ENCODE measurements around the gene SKI. TPM values are rescaled to one million over a fixed set of nuclear protein-coding genes. Genes with fewer than 3 reads are reported as not detected.

Gene SKI
- total and polyA plus RNA-seq, 2 donors (not counting 1 experiment from before 2014, with no cell fraction given): 14.9 to 74.9 TPM

DNA sequence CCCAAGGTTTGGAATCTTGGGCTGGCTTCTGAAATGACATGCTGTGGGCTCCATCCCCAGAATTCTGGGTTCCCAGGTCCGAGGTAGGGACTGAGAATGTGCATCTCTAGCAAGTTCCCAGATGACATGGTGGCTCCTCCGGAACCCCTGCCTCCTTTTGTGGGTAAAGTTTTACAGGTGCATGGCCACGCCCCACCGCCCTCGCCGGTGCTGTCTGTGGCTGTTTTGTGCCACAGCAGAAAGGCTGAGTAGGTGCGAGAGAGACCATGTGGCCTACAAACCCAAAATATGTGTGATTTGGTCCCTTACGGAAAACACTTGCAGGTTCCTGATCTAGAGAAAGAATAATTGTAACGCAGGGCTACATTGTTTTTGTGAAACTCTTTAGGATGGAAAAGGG is 30.9 kb downstream of the SKI start:
- POLR2A ChIA-PET: interaction anchor here (0.6 to 1.9 kb wide), 4 partner anchors 9 to 64 kb away, joined by 5 to 10 read pairs (median 6); partner anchors contain the start of gene FAAP20
- intact Hi-C loops (cut with micrococcal nuclease): loop anchor here (1.0 to 2.0 kb wide), 2 partner anchors 13 to 32 kb away; no protein-coding TSS in a partner anchor
- Histone ChIP-seq H3K4me3 (ENCODE audit: control extremely low read depth in 1 of 5, extremely low read depth in 1 of 5, insufficient read depth in 1 of 5, low read depth in 2 of 5, low read length in 4 of 5) (no peak overlapping the region), H3K36me3 (replicated peaks in 1 of 2; ENCODE audit: control extremely low read depth in 1 of 2, control insufficient read depth in 1 of 2, extremely low read depth in 1 of 2, insufficient read depth in 2 of 2, low read length in 1 of 2) (no peaks in the 10 kb centered on the region), H3K27ac (ENCODE audit: low read length in 2 of 2) (peak overlapping the region; percentile 28 to 83), H3K79me2 (ENCODE audit: control insufficient read depth, insufficient read depth, low read length) (peaks cover 94% of the 10 kb centered on the region), H3K27me3 (replicated peaks in 1 of 4; ENCODE audit: control extremely low read depth in 1 of 4, control insufficient read depth in 3 of 4, insufficient read depth in 4 of 4, low read length in 3 of 4) (no peaks in the 10 kb centered on the region), H3K4me2 (replicated peaks; ENCODE audit: low read depth, low read length, poor library complexity, severe bottlenecking) (peak overlapping the region; percentile 53), H2AFZ (ENCODE audit: insufficient read depth, low read depth, low read length, poor library complexity, severe bottlenecking) (no peak overlapping the region), H3K9ac (ENCODE audit: low read length) (peak overlapping the region; percentile 20), H4K20me1 (ENCODE audit: control insufficient read depth, insufficient read depth, low read length, poor library complexity, severe bottlenecking) (peaks cover 35% of the 10 kb centered on the region), H3K9me3 (ENCODE audit: control extremely low read depth in 1 of 3, control insufficient read depth in 2 of 3, insufficient read depth in 1 of 3, low read length in 2 of 3) (peaks cover 0 to 28% (median 15%) of the 10 kb centered on the region in 3 donors), H3K4me1 (ENCODE audit: control insufficient read depth in 2 of 2, insufficient read depth in 2 of 2, low read length in 2 of 2) (peaks cover 60 to 74% of the 10 kb centered on the region in 2 donors)
- peak; percentile 85 for DNase-seq
- Mint-ChIP-seq H3K4me3 (peak overlapping the region; percentile 69), H3K9me3 (ENCODE audit: insufficient read depth) (no peaks in the 10 kb centered on the region), H3K4me1 (peaks cover 48% of the 10 kb centered on the region), H3K27me3 (no peaks in the 10 kb centered on the region), H3K27ac (peak overlapping the region; percentile 75)
- WGBS (ENCODE audit: insufficient coverage): 27% methylated on average over 9 of the region's 9 CpGs
- CTCF ChIA-PET: interaction anchor here (1.0 to 1.9 kb wide), 5 partner anchors 28 to 214 kb away, joined by 3 to 8 read pairs (median 4); partner anchors contain the start of gene FAAP20
- TF ChIP-seq, protein P1, sequence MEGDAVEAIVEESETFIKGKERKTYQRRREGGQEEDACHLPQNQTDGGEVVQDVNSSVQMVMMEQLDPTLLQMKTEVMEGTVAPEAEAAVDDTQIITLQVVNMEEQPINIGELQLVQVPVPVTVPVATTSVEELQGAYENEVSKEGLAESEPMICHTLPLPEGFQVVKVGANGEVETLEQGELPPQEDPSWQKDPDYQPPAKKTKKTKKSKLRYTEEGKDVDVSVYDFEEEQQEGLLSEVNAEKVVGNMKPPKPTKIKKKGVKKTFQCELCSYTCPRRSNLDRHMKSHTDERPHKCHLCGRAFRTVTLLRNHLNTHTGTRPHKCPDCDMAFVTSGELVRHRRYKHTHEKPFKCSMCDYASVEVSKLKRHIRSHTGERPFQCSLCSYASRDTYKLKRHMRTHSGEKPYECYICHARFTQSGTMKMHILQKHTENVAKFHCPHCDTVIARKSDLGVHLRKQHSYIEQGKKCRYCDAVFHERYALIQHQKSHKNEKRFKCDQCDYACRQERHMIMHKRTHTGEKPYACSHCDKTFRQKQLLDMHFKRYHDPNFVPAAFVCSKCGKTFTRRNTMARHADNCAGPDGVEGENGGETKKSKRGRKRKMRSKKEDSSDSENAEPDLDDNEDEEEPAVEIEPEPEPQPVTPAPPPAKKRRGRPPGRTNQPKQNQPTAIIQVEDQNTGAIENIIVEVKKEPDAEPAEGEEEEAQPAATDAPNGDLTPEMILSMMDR (IDR thresholded peaks at IDR 0.05): no peak
- TF ChIP-seq EZH2 (IDR thresholded peaks at IDR 0.05; ENCODE audit: borderline replicate concordance, insufficient read depth, low read depth, low read length, poor library complexity, severe bottlenecking): no peak
- ATAC-seq (ENCODE audit: low read depth): peak; percentile 57

- Histone ChIP-seq H3K27ac (ENCODE audit: low read length in 2 of 2) (peak overlapping the region in 1 of 2 donors; percentile 83), H3K4me2 (replicated peaks; ENCODE audit: low read depth, low read length, poor library complexity, severe bottlenecking) (peak overlapping the region; percentile 53), H4K20me1 (ENCODE audit: control insufficient read depth, insufficient read depth, low read length, poor library complexity, severe bottlenecking) (peaks cover 35% of the 10 kb centered on the region), H2AFZ (ENCODE audit: insufficient read depth, low read depth, low read length, poor library complexity, severe bottlenecking) (no peak overlapping the region), H3K9me3 (ENCODE audit: control extremely low read depth in 1 of 3, control insufficient read depth in 2 of 3, insufficient read depth in 1 of 3, low read length in 2 of 3) (peaks cover 0 to 20% (median 15%) of the 10 kb centered on the region in 3 donors), H3K79me2 (ENCODE audit: control insufficient read depth, insufficient read depth, low read length) (peaks cover 94% of the 10 kb centered on the region), H3K27me3 (replicated peaks in 1 of 4; ENCODE audit: control extremely low read depth in 1 of 4, control insufficient read depth in 3 of 4, insufficient read depth in 4 of 4, low read length in 3 of 4) (no peaks in the 10 kb centered on the region), H3K36me3 (replicated peaks in 1 of 2; ENCODE audit: control extremely low read depth in 1 of 2, control insufficient read depth in 1 of 2, extremely low read depth in 1 of 2, insufficient read depth in 2 of 2, low read length in 1 of 2) (no peaks in the 10 kb centered on the region), H3K4me1 (ENCODE audit: control insufficient read depth in 2 of 2, insufficient read depth in 2 of 2, low read length in 2 of 2) (peaks cover 54 to 66% of the 10 kb centered on the region in 2 donors), H3K9ac (ENCODE audit: low read length) (no peak overlapping the region), H3K4me3 (ENCODE audit: control extremely low read depth in 1 of 5, extremely low read depth in 1 of 5, insufficient read depth in 1 of 5, low read depth in 2 of 5, low read length in 4 of 5) (no peak overlapping the region)
- peak overlapping the region; percentile 75 for H3K27ac Mint-ChIP-seq
- no peak for TF ChIP-seq EZH2 (IDR thresholded peaks at IDR 0.05; ENCODE audit: borderline replicate concordance, insufficient read depth, low read depth, low read length, poor library complexity, severe bottlenecking)
- TF ChIP-seq, protein P1 (IDR thresholded peaks at IDR 0.05): no peak
- ChIA-PET POLR2A (no interaction called here), CTCF (interaction anchor here (1.0 to 1.9 kb wide), 4 partner anchors 10 to 50 kb away, joined by 3 to 8 read pairs (median 4); no protein-coding TSS in a partner anchor)
- intact Hi-C loops (cut with micrococcal nuclease): loop anchor here (1.0 to 2.0 kb wide), 2 partner anchors 14 to 31 kb away; no protein-coding TSS in a partner anchor
- H3K9me3 Mint-ChIP-seq (ENCODE audit: insufficient read depth): no peaks in the 10 kb centered on the region
- H3K27me3 Mint-ChIP-seq: no peaks in the 10 kb centered on the region
- peaks cover 52% of the 10 kb centered on the region for H3K4me1 Mint-ChIP-seq
- H3K4me3 Mint-ChIP-seq: peak overlapping the region; percentile 69
- no peak for ATAC-seq (ENCODE audit: low read depth)
- WGBS (ENCODE audit: insufficient coverage): 86% methylated on average over 20 of the region's 28 CpGs
- no peak for DNase-seq
Observed at GRCh38 chr1:2259668-2260402, 31.7 kb downstream of the SKI start.

Data from B cell (primary cell).